ENCODE measurements around the gene ANGPTL1. TPM values are rescaled to one million over a fixed set of nuclear protein-coding genes. Genes with fewer than 3 reads are reported as not detected.

The ANGPTL1 gene, protein sequence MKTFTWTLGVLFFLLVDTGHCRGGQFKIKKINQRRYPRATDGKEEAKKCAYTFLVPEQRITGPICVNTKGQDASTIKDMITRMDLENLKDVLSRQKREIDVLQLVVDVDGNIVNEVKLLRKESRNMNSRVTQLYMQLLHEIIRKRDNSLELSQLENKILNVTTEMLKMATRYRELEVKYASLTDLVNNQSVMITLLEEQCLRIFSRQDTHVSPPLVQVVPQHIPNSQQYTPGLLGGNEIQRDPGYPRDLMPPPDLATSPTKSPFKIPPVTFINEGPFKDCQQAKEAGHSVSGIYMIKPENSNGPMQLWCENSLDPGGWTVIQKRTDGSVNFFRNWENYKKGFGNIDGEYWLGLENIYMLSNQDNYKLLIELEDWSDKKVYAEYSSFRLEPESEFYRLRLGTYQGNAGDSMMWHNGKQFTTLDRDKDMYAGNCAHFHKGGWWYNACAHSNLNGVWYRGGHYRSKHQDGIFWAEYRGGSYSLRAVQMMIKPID
- total RNA-seq (2014; rRNA removed; shearing (Covaris generic)) = 1.2 TPM in 1 of 2 replicates, not detected in the other

DNA sequence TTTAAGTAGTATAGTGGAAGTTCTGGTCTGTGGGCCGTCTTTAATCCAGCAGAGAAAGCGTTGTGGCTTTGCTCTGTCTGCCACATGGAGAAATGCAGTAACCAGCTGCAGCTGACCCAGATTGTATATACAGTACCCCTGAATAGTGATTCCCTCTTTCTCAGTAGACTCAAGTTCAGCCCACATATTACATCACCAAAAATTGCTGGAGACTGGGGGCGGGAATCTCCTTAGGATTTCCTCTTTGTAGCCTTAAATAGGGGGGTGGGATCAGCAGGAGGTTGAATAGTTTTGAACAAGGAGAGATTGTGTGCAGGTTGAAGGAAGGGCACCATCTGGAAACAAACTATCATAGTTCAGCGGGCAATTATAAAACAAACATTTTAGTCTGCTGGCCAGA is at the start of gene ANGPTL1:
Gene ANGPTL1 (minus strand): TSS at position 134 of the 400 bp plus-strand sequence. CDS start 5,301 bp downstream, outside the sequence.
- no peak for DNase-seq (ENCODE audit: low read depth)

DNA sequence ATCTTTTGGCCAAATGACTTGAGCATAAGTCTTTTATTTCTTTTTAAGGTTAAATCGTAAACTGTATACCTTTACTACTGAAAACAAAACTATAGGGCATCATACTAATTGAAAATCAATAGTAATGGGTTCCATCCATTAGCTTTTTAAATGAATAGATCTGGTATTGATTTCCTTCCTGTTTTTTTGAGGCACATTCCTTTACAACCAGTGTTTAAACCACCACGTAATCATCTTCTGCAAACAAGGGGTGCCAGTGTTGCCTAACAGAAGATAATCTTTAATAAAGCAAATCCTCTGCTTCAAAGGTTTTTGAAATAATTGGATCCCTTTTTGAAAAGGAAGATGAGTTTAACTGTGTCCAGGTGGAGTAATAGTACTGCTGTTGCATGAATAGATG is 48.7 kb upstream of the ANGPTL1 start:
- no peak for DNase-seq (ENCODE audit: low read depth)

DNA sequence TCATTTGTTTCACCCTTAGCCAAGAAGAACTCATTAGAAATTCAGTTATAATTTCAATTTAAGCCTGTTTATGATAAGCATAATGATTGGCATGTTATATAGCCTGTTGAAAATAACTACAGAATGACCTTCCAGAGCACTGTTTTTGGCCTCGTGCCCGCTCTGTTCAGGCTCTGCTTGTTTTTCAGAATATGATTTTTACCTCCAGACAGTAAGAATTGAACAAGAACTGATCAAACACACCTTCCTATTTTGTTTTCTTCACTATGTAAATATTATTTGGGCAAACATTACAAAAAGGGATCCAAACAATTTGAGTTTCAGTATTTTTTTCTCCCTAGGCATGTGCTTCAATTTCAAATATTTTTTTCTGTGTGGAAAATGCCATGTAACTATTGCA is 48.1 kb upstream of the ANGPTL1 start:
- DNase-seq (ENCODE audit: low read depth) = no peak

DNA sequence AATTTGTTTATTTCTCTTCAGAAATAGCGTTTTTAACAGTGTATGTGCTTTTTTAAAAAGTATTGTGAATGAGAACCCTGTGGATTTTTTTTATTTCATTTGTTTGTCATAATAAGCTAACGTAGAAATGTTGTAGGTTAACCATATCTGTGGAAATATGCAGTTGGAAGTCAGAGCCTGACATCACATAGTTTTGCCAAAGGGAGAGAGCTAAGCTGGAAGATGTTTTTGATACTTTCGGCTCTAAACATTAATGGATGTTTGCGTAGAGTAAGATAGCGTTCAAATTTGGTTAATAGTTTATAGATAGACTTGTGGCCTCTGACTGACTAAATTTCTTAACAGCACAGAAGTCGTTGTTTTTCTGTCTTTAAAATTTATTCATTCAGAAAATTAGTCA is 47.4 kb upstream of the ANGPTL1 start:
- no peak for DNase-seq (ENCODE audit: low read depth)

DNA sequence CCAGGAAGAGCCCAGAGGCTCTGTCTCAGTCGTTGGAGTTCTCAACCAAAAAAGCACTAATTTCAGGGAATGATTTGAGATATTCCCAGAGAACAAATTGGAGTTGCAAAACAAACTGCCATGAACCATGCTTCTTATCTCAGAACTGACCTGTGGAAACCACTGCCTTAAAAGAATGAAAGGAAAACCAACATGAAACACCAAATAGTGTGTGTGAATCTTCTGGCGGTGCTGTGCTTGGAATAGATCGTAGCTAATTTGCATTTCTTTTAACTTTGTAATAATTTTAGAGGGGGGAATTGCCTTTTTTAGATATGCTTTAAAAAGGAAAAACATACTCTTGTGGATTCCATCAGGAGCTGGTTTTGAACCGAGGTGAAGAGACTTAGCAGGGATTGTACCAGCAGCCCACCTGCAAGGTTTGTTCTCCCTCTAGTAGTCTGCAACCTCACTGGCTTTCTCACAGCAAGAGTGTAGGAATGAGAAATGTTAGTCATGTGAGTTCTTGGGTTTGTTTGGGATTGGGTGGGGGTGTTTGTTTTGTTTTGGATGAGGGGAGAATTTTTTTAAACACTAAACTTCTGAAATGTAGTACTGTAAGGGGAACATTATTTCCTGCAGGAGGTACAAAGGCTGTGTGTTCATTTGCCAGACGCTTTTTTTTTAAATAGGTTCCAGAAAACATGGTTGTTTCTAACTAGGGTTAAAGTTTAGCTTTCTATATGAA is 45.7 kb upstream of the ANGPTL1 start:
- DNase-seq (ENCODE audit: low read depth) = no peak

DNA sequence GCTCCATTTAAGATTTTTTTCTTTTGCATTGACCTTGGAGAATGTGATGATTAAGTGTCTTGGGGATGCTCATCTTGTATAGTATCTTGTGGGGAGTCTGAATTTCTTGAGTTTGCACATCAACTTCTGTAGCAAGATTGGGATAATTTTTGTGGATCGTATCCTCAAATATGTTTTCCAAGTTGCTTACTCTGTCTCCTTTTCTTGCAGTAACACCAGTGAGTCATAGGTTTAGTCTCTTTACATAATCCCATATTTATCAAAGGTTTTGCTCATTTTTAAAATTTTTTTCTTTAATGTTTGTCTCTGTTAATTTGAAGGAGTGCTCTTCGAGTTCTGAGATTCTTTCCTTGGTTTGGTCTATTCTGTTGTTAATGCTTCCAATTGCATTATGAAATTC is 41.7 kb upstream of the ANGPTL1 start:
- DNase-seq (ENCODE audit: low read depth) = no peak

DNA sequence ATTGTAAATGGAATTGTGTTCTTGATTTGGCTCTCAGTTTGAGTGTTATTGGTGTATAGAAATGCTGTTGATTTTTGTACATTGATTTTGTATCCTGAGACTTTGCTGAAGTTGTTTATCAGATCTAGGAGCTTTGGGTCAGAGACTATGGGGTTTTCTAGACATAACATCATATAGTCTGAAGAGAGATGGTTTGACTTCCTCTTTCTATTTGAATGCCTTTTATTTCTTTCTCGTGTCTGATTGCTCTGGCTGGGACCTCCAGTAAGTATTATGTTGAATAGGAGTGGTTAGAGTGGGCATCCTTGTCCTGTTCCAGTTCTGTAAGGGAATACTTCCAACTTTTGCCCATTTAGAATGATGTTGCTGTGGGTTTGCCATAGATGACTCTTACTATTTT is 39.1 kb upstream of the ANGPTL1 start:
- no peak for DNase-seq (ENCODE audit: low read depth)

DNA sequence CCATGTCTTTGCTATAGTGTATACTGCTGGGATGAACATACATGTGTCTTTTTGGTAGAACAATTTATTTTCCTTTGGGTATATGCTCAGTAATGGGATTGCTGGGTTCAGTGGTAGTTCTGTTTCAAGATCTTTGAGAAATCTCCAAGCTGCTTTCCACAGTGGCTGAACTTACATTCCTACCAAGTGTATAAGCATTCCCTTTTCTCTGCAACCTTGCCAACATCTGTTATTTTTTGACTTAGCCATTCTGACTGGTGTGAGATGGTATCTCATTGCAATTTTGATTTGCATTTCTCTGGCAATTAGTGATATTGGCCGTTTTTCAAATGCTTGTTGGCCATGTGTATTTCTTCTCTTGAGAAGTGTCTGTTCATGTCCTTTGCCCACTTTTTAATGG is 37.5 kb upstream of the ANGPTL1 start:
- peak; percentile 35 for DNase-seq (ENCODE audit: low read depth)

DNA sequence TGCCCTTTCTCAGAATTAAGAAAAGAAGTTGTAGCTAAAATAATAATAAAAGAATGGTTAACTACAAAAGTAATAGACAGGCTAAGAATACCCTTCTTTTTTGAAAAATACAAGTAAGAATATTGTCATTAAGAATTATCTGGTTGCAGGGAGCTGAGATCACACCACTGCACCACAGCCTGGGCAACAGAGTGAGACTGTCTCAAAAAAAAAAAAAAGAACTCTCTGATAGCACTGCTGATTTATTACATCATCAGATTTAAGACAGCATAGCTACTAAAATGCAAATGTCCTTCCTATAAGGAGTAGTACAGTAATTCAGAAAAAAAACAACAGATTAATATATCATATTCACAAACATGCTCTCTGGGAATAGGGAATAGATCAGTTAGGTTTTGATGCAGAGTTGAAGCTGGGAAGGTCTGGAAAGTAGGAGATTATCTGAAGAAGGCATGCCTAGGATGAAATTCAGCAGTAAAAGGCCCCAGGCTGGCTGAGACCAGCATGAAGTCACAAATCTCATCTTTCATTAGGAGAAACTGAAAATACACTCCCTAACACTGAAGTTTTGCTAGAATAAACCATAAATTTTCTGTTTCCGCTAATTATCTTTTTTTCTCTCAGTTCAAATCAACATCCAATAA is 30.7 kb upstream of the ANGPTL1 start:
- DNase-seq (ENCODE audit: low read depth) = no peak

DNA sequence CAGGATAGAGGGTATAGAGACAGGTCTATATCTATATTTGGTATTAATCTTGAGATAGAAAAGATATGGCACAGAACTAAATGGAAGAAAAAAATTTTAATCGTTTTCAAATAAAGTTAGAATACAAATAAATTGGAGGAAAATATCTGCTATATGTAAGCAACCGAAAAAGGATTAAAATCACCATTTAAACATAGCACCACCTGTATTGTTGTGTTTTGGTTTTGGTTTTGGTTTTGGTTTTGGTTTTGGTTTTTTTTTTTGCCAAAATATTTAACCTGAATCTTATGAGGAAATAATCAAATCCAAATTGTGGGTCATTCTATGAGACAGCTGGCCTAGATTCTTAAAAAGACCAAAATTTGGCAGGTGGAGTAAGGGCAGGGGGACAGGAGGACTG is 28.5 kb upstream of the ANGPTL1 start:
- no peak for DNase-seq (ENCODE audit: low read depth)

DNA sequence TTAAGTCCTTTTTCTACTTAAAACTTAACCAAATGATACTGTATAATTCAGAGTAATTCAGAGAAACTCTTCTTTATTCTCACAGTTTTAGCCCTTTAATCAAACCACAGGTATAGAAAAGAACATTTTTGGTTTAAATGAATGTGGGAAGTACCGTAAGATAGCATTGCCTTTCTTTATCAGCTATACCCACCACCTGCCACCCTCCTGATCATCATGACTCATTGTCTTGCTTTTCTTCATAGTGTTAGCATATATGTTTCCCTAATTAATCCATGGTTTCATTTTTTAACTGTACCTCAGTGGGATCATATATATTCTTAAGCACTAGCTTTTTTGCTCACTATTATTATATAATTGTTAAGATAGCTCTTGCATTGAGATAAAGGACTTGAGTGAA is 27.5 kb upstream of the ANGPTL1 start:
- DNase-seq (ENCODE audit: low read depth) = no peak

DNA sequence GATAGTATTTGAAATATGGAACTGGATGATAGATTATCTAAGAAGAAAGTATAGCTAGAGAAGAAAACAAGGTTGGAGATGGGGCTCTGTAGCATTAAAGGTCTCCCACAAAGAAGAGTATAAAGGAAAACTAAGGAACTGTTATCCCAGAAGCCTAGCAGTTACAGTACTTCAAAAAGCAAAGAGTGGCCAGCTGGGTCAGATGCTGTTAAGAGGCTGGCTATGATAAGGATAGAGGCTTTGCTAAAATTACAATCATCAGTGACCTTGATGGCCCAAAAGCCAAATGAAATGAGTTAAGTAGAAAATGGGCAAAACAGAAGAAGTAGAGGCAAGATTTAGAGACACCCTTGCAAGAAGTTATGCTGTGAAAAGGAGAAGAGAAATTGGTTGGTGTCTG is 25.1 kb upstream of the ANGPTL1 start:
- no peak for DNase-seq (ENCODE audit: low read depth)

DNA sequence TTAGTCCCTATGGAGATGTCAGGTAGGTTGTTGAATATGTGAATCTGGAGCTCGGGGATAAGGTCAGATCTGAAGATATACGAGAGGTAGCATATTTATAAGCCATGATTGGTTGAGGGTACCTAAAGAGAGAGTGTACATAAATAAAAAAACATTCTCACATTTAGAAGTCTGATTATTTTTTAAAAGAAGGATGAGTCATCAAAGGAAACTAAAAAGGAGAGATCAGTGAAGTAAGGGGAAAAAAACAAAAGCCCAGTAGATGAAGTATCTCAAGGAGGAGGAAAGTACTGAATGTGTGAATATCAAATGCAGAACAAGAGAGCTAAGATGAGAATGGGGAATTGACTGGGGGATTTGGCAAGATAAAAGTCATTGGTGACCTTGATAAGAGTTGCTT is 15.7 kb upstream of the ANGPTL1 start:
- no peak for DNase-seq (ENCODE audit: low read depth)

DNA sequence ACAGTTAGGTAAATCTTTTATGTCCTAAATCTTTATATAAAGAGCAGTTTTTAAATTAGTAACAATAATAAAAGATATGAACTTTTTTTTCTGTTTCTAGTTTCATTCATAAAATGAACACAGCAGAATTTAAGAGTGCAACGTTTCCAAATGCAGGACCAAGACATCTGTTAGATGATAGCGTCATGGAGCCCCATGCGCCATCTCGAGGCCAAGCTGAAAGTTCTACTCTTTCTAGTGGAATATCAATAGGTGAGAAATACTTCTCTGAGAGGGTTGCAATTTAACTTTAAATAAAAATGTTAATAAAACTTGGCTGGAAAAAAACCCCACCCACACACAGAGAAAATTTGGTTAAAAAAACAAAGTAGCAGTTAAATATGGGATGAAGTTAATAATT is 15.0 kb upstream of the ANGPTL1 start:
- no peak for DNase-seq (ENCODE audit: low read depth)

DNA sequence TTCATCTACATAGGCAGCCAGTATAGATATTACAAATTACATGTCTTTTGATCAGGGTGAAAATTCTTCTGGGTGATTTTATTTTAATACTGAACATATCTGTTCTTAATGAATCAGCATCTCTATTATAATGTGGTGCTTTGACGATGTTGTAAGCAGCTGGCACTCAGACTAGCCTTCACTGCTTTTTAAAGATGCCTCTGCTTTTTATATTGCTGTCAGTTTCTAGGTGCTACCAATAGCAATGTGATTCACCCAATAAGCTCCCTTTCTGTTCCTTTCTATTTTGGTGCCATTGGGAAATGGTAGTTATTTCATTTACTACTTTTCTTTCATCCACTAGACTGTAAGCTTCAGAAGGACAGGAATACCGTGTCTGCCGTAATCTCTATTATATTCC is 11.1 kb upstream of the ANGPTL1 start:
- DNase-seq (ENCODE audit: low read depth) = no peak

DNA sequence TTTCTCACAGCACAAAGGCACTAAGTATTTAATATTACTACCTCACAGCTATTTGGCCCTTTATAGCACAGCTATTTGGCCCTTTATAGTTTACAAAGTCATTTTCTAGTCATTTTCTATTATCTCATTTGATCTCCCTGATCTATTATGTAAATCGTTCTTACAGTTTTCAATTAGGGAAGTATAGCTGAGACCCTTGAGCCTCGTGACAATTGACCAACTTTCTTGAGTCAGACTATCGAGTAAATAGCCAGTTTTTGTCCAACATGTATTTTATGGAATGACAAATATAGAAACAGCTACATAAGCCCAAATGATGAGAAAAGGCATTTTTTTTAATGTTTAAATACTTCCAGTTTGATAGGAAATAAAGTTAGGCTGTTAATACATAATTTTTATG is 7.0 kb upstream of the ANGPTL1 start:
- no peak for DNase-seq (ENCODE audit: low read depth)

DNA sequence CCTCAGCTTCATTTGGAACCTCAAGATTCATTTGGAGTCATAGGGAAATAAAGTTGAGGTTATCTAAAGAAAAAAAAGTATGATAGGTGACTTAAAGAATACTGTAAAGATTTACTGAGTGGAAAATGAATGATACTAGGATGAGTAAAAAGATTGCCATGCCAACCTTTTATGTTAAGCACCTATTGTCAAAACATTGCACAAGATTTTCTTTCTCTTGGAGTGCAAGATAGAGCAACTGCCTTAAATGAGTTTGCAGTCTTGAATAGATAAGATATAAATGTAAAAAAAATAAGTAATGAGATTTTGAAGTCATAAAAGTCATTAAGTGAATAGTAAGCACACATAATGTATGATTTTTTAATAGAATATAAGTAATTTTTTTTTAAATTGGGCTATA is 5.1 kb upstream of the ANGPTL1 start:
- DNase-seq (ENCODE audit: low read depth) = no peak

DNA sequence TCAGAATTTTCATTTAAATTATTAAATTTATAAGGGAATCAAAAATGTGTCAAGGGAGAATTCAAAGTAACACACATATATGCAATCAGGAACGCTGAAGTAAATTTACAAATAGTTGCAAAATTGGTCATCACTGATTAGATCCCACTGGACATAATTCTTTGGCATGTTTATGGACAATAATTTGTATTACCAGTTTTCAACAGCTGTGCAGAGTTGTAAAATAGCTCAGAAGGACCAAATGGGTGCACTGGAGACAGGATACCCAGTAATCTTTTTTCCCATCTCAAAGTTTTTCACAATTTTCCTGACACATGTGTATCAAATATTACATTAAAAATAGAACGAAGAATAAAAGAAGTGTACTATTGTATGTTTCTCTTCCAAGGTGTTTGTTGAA is 4.1 kb upstream of the ANGPTL1 start:
- DNase-seq (ENCODE audit: low read depth) = no peak

DNA sequence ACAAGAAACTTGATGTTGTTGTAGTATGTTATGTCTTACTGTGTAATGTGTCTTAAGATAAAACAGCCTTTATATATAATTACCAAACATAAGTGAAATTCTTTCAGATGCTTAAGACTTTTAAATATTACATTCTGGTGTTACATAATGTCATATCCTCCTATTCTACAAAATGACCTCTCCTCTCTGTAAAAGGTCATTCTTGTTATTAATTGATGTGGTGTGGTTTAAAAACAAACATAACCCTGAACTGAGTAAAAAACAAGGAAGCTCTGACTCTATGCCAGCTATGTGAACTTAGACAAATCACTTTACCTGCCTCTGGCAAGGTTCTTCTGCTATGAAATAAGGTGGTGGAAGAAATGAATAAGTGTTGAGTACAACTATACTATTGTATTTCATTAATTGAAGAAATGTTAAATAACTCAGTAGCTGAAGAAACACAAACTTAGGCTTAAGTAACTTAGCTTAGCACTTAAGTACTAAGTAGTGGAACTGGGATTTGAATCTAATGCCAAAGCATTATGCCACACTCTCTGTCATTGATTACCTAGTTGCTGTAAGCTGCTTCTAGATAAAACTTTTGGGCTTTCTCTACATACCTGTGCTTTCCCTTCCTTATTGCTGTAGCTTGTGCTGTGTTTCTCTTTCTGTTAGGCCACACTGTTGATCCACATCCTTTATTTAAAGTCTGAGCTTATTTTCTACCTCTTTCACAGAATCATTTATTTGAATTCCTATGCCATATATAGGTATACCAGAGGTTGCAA is 859 bp upstream of the ANGPTL1 start:
- peak; percentile 4 for DNase-seq (ENCODE audit: low read depth)

DNA sequence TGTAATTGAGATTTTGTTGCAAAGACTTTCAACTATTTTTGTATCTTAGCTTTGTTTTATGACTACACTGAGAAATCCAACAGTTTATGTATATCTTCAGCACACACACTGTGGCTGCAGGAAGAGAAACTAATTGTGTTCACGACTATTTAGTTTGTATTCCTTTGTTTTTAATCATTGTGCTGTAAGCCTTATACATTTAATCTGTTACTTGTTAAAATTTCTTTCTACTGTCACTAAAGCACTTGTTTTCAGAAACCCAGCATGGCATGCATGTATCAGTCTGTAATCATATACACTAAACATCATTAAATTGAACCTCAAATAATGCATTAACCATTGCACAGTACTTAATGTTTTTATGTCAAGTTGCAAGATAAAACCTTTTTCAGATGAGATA is 656 bp downstream of the ANGPTL1 start:
- DNase-seq (ENCODE audit: low read depth) = no peak

DNA sequence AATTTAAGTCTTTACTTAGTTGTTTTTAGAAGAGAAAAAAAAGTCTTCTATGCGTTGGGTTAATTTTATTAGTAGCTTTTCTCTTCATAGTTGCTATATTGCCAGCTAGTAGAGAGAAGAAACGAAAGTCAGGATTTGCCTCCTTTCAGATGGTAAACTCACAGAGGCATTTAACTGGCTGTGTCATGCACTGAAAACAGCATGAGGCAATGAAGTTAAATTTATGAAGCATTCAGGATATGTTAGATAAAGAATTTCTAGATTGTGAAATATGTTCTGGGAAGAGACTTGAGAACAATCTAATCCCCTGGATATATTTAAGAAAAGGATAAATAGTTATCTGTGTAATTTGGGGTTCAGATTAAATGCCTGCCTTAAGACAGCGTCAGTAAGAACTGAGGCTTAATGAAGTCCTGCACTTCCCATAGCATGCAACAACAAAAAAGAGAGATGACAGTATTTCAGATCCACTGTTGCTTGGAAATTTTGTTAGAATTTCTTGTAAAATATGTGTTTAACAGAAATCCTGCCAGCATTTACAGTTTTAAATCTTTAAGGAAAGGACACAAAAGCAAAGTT is 1.7 kb downstream of the ANGPTL1 start:
- DNase-seq (ENCODE audit: low read depth) = no peak

DNA sequence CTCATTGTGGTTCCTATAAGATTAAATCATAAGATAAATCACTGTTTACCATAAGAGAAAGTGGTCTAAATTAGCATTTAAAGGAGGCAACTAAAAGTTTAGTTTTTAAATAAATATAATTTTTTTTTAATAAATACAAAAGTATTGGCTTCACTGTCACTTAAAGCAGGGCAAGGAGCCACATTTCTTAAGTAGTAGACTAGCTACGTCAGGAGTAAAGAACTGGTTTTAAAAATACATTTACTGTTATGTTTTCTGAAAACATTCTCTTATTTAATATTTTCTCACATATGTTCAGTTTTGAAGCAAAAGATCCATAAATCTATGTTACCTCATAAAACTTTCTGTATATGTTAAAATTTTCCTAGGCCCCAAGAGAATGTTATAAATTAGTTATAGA is 2.2 kb downstream of the ANGPTL1 start:
- DNase-seq (ENCODE audit: low read depth) = no peak

Measured in M059J (cell line).